OCI-LY7 (cell line): ENCODE measurements around the gene GALNTL6.

Source experiments
- EZH2phosphoT487 ChIP-seq: fragments of 200-600 bp; sonication (generic); IDR thresholded peaks from 2 replicates; pipeline ENCODE4 v1.6.1; 2018; ENCODE audit warnings: low read depth, borderline replicate concordance, mild to moderate bottlenecking, mixed run types, antibody characterized with exemption, low read length, moderate library complexity, mixed read lengths
- TF ChIP-seq, protein P1 (sequence below): fragments of 200-600 bp; sonication (generic); conservative IDR thresholded peaks from 2 replicates; pipeline ENCODE4 v1.5.1; 2014; ENCODE audit warnings: mild to moderate bottlenecking, antibody characterized with exemption, low read length, moderate library complexity, mixed read lengths

DNA sequence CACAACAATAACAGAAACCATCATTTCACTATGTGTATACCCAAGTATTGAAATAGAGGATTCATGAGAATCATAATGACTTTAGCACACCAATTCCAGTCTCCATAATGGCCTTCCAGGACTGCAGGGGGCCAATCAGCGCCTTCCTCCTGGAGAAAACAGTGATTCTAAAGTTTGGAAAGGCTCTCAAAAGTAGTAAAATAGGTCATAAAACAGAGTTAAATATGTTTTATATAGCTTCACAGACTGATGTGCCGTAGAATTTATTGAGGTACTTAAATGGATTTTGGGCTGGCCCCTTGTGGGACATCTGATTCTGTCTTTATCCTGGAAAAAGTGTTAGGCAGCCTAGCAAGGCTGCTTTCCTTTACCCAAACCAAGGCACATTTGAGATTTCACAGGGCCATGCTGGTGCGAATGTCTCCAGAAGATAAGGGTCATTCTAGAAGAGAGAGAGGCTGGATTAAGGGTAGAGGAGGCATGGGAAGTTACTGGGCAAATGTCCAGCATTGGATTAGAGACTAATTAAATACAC is 543.9 kb downstream of the GALNTL6 start:
- TF ChIP-seq, protein P1, sequence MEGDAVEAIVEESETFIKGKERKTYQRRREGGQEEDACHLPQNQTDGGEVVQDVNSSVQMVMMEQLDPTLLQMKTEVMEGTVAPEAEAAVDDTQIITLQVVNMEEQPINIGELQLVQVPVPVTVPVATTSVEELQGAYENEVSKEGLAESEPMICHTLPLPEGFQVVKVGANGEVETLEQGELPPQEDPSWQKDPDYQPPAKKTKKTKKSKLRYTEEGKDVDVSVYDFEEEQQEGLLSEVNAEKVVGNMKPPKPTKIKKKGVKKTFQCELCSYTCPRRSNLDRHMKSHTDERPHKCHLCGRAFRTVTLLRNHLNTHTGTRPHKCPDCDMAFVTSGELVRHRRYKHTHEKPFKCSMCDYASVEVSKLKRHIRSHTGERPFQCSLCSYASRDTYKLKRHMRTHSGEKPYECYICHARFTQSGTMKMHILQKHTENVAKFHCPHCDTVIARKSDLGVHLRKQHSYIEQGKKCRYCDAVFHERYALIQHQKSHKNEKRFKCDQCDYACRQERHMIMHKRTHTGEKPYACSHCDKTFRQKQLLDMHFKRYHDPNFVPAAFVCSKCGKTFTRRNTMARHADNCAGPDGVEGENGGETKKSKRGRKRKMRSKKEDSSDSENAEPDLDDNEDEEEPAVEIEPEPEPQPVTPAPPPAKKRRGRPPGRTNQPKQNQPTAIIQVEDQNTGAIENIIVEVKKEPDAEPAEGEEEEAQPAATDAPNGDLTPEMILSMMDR, result no peak
- TF ChIP-seq EZH2phosphoT487, result no peak
